GM21360 (cell line): ENCODE measurements around the gene THBS3.
A peak's percentile ranks its signal among the peaks of the same experiment; 100 is the strongest.
"Not testable (repeated sequence)": the region's sequence is repeated elsewhere in the genome, so short reads cannot be mapped to it uniquely, and the experiment has no call there.

ENCODE experiments used
- ATAC-seq: cut with Tn5 transposase; IDR thresholded peaks from one replicate; pipeline ENCODE4 v1.9.1; 2021; ENCODE audit warnings: mild to moderate bottlenecking, moderate library complexity; ENCODE audit not compliant: unreplicated experiment

THBS3 gene

DNA sequence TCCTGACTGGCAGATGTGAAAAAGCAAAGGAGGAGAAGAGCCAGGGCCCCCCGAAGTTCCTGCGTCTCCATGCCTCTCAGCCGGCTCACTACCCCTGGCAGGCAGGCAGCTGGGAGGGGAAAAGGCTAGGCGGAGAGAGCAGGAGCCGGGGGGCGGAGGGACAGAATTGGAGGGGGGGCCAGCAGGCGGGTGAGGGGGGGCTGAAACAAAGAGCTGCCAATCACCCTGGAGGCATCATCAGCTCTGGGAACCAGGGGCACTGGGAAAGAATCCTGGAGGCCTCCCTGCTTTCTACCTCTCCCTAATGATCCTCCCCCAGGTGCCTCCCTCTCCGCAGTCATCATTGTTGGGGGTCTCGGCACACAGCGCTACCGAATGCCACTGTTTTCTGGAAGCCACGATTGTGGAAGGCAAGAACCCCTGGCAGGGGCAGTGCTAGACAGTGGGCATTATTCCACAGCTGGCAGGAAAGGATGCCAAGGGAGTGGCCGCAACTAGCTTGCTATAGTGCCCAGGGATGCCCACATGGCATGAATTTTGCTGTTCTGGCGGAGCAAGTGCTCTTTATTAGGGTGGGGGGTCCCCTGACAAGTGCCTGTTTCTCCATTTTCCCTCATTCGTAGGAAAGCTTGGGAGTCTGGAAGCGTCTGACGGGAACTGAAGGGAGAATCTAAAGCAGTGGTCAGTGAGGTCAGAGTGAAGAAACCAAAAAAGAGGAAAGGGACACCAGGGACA, at the start of gene THBS3:
Gene THBS3, minus strand, starts transcription at position 92 of the 735 bp plus-strand sequence. Its CDS starts 21 bp downstream, at position 71.
- no peak for ATAC-seq

- ATAC-seq = no peak
These were observed 48.6 kb upstream of the THBS3 start for GRCh38 chr1:155256058-155256852.

GRCh38 chr1:155255243-155256007, 47.7 kb upstream of the THBS3 start, which contains the start of gene ENTREP3:
ENTREP3 (minus strand) TSS chr1:155255483; CDS start chr1:155254877, 606 bp downstream.
- ATAC-seq = peak; percentile 42

GRCh38 chr1:155254714-155255242, 47.1 kb upstream of the THBS3 start:
- no peak for ATAC-seq

- ATAC-seq = no peak
These were observed 46.6 kb upstream of the THBS3 start for GRCh38 chr1:155254228-155254713.

- no peak for ATAC-seq
These were observed 46.1 kb upstream of the THBS3 start for GRCh38 chr1:155253797-155254196.

DNA sequence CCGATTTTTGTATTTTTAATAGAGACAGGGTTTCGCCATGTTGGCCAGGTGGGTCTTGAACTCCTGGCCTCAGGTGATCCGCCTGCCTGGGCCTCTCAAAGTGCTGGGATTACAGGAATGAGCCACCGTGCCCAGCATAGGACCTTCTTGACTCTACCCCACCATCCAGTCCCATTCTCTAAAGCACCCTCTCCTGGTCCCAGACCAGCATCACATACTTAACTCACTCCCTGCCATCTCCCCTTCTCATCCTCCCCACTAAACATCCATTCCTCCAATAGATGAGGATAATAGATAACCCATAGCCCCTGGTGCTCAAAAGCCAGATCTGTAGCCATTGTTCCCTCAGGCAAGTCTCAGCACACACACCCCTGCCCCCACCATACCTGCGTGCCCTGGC, 45.5 kb upstream of the THBS3 start:
- ATAC-seq = no peak

- no peak for ATAC-seq
These were observed 43.9 kb upstream of the THBS3 start for GRCh38 chr1:155251566-155251965.

GRCh38 chr1:155250633-155251449, 43.1 kb upstream of the THBS3 start:
- peak; percentile 66 for ATAC-seq

GRCh38 chr1:155250246-155250632, 42.5 kb upstream of the THBS3 start:
- peak; percentile 16 for ATAC-seq

- ATAC-seq = no peak
These were observed 40.2 kb upstream of the THBS3 start for GRCh38 chr1:155247667-155248553.

DNA sequence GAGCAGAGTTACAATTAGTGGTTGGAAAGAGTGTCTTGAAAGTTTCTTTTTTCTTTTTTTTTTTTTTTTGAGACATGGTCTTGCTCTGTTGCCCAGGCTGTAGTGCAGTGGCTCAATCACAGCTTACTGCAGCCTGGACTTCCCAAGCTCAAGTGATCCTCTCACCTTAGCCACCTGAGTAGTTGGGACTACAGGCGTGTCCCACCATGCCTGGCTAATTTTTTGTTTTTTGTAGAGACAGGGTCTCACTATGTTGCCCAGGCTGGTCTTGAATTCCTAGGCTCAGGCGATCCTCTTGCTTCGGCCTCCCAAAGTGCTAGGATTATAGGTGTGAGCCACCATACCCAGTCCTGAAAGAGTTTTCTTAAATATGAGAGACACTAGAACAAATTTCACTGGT, 39.1 kb upstream of the THBS3 start:
- ATAC-seq = not testable (repeated sequence)

DNA sequence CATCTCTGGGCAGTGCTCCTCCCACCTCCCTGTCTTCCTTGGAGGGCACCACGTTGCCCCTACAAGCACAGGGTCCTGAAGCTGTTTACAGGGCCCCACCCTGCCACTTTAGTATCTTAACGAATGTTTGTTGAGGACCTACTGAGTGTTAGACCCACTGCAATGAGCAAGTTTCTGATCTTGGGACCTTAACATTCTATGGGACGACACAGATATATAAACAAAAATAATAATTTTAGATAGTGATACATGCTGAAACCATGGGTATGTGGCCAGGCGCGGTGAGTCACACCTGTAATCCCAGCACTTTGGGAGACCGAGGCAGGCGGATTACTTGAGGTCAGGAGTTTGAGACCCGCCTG, 37.4 kb upstream of the THBS3 start:
- ATAC-seq = no peak

DNA sequence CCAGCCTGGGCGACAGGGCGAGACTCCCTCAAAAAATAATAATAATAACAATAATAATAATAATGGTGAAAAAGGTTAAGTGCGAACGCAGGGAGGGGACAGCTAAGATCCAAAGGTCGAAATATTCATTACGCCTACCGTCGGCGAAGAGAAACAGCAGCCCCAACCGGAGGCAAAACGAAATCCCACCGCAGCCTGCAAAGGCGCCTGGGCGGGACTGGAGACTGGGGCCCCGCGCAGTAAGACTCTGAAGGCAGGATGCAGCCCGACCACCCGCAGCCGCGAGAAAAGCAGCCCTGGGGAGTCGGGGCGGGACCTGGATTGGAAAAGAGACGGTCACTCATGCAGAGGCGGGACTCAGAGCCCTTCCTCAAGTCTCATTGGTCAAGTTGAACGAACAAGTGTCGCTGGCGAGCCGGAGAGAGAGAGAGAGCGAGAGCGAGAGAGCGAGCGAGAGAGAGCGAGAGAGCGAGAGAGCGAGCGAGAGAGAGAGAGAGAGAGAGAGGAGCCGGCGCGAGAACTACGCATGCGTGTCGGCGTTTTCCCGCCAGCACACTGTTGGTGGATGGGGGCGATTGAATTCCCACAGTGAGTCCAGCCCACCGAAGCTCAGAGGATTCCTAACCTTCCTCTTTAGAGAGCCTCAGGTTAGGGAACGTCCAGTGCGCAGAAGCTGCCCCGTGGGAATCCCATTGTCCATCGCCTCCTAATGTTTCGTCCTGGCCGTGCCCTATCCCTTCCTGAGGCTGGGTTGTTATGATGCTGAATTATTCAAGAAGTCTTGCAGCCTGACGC, 36.9 kb upstream of the THBS3 start:
- ATAC-seq = peak; percentile 77

DNA sequence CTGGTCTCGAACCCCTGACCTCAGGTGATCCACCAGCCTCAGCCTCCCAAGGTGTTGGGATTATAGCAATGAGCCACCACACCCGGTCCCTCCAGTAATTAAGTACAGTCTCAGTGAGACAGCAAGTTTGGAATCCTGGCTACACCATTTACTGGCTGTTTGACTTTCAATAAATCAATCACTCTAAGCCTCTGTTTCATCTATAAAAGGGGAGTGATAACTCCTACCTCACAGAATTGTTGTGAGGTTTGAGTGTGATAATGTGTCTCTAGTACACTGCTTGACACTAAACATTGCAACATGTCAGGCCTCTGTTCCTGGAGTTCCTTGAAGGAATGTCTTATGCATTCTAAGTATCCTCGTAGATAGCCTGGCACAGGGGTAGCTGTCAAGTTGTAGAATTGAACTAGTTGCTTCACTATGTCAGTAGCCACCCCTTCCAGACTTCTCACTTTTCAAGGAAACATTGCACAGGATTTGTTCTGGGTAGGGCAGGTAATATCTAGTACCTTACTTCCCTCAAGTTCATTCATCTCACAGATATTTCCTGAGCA, 35.2 kb upstream of the THBS3 start:
- no peak for ATAC-seq

- no peak for ATAC-seq
These were observed 34.2 kb upstream of the THBS3 start for GRCh38 chr1:155241841-155242264.

GRCh38 chr1:155241069-155241679, 33.5 kb upstream of the THBS3 start:
- no peak for ATAC-seq

DNA sequence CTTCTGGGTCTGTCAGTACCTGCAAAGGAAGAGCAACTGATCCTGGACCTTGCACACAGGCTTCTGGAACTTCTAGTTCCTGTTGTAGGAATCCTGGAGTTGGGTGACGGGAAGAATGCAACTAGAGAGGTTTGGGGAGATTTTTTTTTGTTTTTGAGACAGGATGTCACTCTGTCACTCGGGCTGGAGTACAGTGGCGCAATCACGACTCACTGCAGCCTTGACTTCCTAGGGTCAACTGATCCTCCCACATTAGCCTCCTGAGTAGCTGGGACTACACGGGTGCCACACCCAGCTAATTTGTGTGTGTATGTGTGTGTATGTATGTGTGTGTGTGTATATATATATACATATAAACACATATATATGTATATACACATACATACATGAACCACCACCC, 28.8 kb upstream of the THBS3 start:
- no peak for ATAC-seq
